Germinal center (tissue), 1 donor: ENCODE measurements around the gene GSPT1.

Experiments
- DNase-seq: peaks from one replicate; pipeline ENCODE4 v3.0.0; 2012; ENCODE audit warnings: mixed read lengths, low spot score

GSPT1 gene

GRCh38 chr16:11913425-11914079 is 2.2 kb downstream of the GSPT1 start:
- DNase-seq = no peak

GRCh38 chr16:11909653-11910545 is 5.9 kb downstream of the GSPT1 start:
- DNase-seq = no peak

GRCh38 chr16:11907160-11907970 is 8.4 kb downstream of the GSPT1 start:
- no peak for DNase-seq

GRCh38 chr16:11903906-11904305 is 11.8 kb downstream of the GSPT1 start:
- no peak for DNase-seq

GRCh38 chr16:11901091-11901490 is 14.7 kb downstream of the GSPT1 start:
- no peak for DNase-seq

GRCh38 chr16:11896486-11897176 is 19.1 kb downstream of the GSPT1 start:
- no peak for DNase-seq

GRCh38 chr16:11893571-11893970 is 22.2 kb downstream of the GSPT1 start:
- no peak for DNase-seq

- no peak for DNase-seq
These were observed 23.0 kb downstream of the GSPT1 start for GRCh38 chr16:11892761-11893160.

GRCh38 chr16:11890231-11890965 is 25.4 kb downstream of the GSPT1 start:
- DNase-seq = no peak

GRCh38 chr16:11886881-11887280 is 28.9 kb downstream of the GSPT1 start:
- DNase-seq = no peak

- no peak for DNase-seq
These were observed 31.7 kb downstream of the GSPT1 start for GRCh38 chr16:11884035-11884434.

GRCh38 chr16:11880007-11880406 is 35.7 kb downstream of the GSPT1 start:
- DNase-seq = no peak

GRCh38 chr16:11877374-11877773 is 38.4 kb downstream of the GSPT1 start:
- DNase-seq = no peak

GRCh38 chr16:11876306-11876705 is 39.5 kb downstream of the GSPT1 start:
- no peak for DNase-seq

- no peak for DNase-seq
These were observed 40.0 kb downstream of the GSPT1 start for GRCh38 chr16:11875721-11876120.

GRCh38 chr16:11871193-11871592 is 44.6 kb downstream of the GSPT1 start:
- DNase-seq = no peak

GRCh38 chr16:11870399-11870798 is 45.4 kb downstream of the GSPT1 start:
- no peak for DNase-seq

GRCh38 chr16:11869353-11870228 is 46.2 kb downstream of the GSPT1 start:
- no peak for DNase-seq

- DNase-seq = no peak
These were observed 47.3 kb downstream of the GSPT1 start for GRCh38 chr16:11868412-11868980.

- no peak for DNase-seq
These were observed 53.3 kb downstream of the GSPT1 start for GRCh38 chr16:11862489-11862888.
